GM23338 (cell line): ENCODE results near the gene REEP1. TPM values are rescaled to one million over a fixed set of nuclear protein-coding genes. Genes with fewer than 3 reads are reported as not detected.

Experiments
- ATAC-seq: fragments of 200-7000 bp; cut with Tn5 transposase; 3 replicates; pipeline ENCODE4 v1.9.1; 2020
- DNase-seq: peaks from one replicate; pipeline ENCODE4 v3.0.0-alpha.2; 2015; ENCODE audit warnings: low spot score
- H2AFZ ChIP-seq: fragments of 200-600 bp; sonication (generic); 2 replicates; pipeline ENCODE4 v1.8.0; 2016; ENCODE audit warnings: antibody characterized with exemption, mild to moderate bottlenecking, moderate library complexity
- H3F3A ChIP-seq: fragments of 200-600 bp; sonication (generic); replicated peaks from 2 replicates; pipeline ENCODE4 v1.8.0; 2017; ENCODE audit warnings: antibody characterized with exemption, mixed run types, low read depth
- H3K27ac ChIP-seq: fragments of 200-600 bp; sonication (generic); 2 replicates; pipeline ENCODE4 v1.6.1; 2016; ENCODE audit warnings: low read depth
- H3K27me3 ChIP-seq: fragments of 200-600 bp; sonication (generic); 2 replicates; pipeline ENCODE4 v1.8.0; 2016; ENCODE audit warnings: mild to moderate bottlenecking, mixed run types, moderate library complexity; ENCODE audit not compliant: insufficient read depth
- H3K36me3 ChIP-seq: fragments of 200-600 bp; sonication (generic); 2 replicates; pipeline ENCODE4 v1.8.0; 2016; ENCODE audit warnings: mild to moderate bottlenecking; ENCODE audit not compliant: insufficient read depth
- H3K4me1 ChIP-seq: fragments of 200-600 bp; sonication (generic); 2 replicates; pipeline ENCODE4 v1.8.0; 2016; ENCODE audit warnings: mild to moderate bottlenecking, moderate library complexity; ENCODE audit not compliant: insufficient read depth
- H3K4me2 ChIP-seq: fragments of 200-600 bp; sonication (generic); 2 replicates; pipeline ENCODE4 v1.7.1; 2017; ENCODE audit warnings: mixed run types
- H3K4me3 ChIP-seq: fragments of 200-600 bp; sonication (generic); 2 replicates; pipeline ENCODE4 v1.6.1; 2016; ENCODE audit warnings: mixed run types
- H3K79me2 ChIP-seq: fragments of 200-600 bp; sonication (generic); replicated peaks from 2 replicates; pipeline ENCODE4 v1.8.0; 2017; ENCODE audit warnings: mild to moderate bottlenecking; ENCODE audit not compliant: insufficient read depth
- H3K9me2 ChIP-seq: fragments of 200-600 bp; sonication (generic); 2 replicates; pipeline ENCODE4 v1.8.0; 2017; ENCODE audit not compliant: insufficient read depth
- H4K20me1 ChIP-seq: fragments of 200-600 bp; sonication (generic); replicated peaks from 2 replicates; pipeline ENCODE4 v1.8.0; 2017; ENCODE audit warnings: mild to moderate bottlenecking; ENCODE audit not compliant: insufficient read depth
- H3K27ac Mint-ChIP-seq: 2 replicates; pipeline ENCODE4 v1.8.0; 2020; ENCODE audit warnings: inconsistent platforms, mild to moderate bottlenecking, moderate library complexity, mixed read lengths
- H3K27me3 Mint-ChIP-seq: 3 replicates; pipeline ENCODE4 v1.8.0; 2022; ENCODE audit warnings: low read depth, mild to moderate bottlenecking, moderate library complexity, mixed read lengths, inconsistent platforms; ENCODE audit not compliant: insufficient read depth, poor library complexity
- H3K36me3 Mint-ChIP-seq: 3 replicates; pipeline ENCODE4 v1.8.0; 2021; ENCODE audit warnings: low read depth, mild to moderate bottlenecking, inconsistent platforms, moderate library complexity, mixed read lengths
- H3K4me1 Mint-ChIP-seq: 3 replicates; pipeline ENCODE4 v1.8.0; 2020; ENCODE audit warnings: mild to moderate bottlenecking, inconsistent platforms, mixed read lengths
- H3K4me3 Mint-ChIP-seq: 3 replicates; pipeline ENCODE4 v1.8.0; 2021; ENCODE audit warnings: moderate library complexity, mild to moderate bottlenecking, inconsistent platforms, mixed read lengths
- H3K9me3 Mint-ChIP-seq: 3 replicates; pipeline ENCODE4 v1.8.0; 2020; ENCODE audit warnings: moderate library complexity, mild to moderate bottlenecking, inconsistent platforms, mixed read lengths
- CREB1 ChIP-seq: fragments of 250-450 bp; sonication (Bioruptor Pico); IDR thresholded peaks from 2 replicates; pipeline ENCODE4 v1.5.0; 2020; ENCODE audit warnings: low read depth, mild to moderate bottlenecking, moderate library complexity
- EZH2 ChIP-seq: fragments of 200-600 bp; sonication (generic); IDR thresholded peaks from one replicate; pipeline ENCODE4 v1.8.0; 2017; ENCODE audit warnings: antibody characterized with exemption, mild to moderate bottlenecking, low read depth; ENCODE audit not compliant: unreplicated experiment
- NANOG ChIP-seq: IDR thresholded peaks from 2 replicates; pipeline ENCODE4 v1.6.1; 2016; ENCODE audit warnings: antibody characterized with exemption, borderline replicate concordance
- ZNF114 ChIP-seq: fragments of 250-450 bp; sonication (Bioruptor Pico); IDR thresholded peaks from 2 replicates; pipeline ENCODE4 v1.5.0; 2020; ENCODE audit warnings: mild to moderate bottlenecking, moderate library complexity
- polyA plus RNA-seq: library from polyadenylated mRNA; unstranded; fragments of >200 nt; fragmentation: Nextera tagmentation; extraction: Ambion mirVana; gene quantifications from 2 replicates; pipeline ENCODE4 v1.2.1, GENCODE V29; 2016
- total RNA-seq: library from RNA; depleted of rRNA; stranded (reverse); fragments of >200 nt; shearing (Covaris generic); gene quantifications from 2 replicates; pipeline ENCODE4 v1.2.3, GENCODE V29; 2014
- TF ChIP-seq, protein P1 (sequence below), 2 experiments: fragments of 200-600 bp in 1 of 2; sonication (generic) in 1 of 2; conservative IDR thresholded peaks; 2 replicates each; pipeline versions ENCODE4 v1.5.1 to v1.6.1; 2016 to 2017; ENCODE audit warnings: antibody characterized with exemption in 2 of 2, low read depth in 2 of 2, mild to moderate bottlenecking in 2 of 2, moderate library complexity in 1 of 2
- TF ChIP-seq, protein P2 (sequence below): IDR thresholded peaks from 2 replicates; pipeline ENCODE4 v1.6.1; 2016; ENCODE audit warnings: antibody characterized with exemption
- TF ChIP-seq, protein P3 (sequence below): IDR thresholded peaks from one replicate; pipeline ENCODE4 v1.6.1; 2018; ENCODE audit warnings: antibody characterized with exemption; ENCODE audit not compliant: unreplicated experiment

REEP1 gene
- total and polyA plus RNA-seq, 2 experiments from 2014 or later, result 1.6 to 1.8 TPM

DNA sequence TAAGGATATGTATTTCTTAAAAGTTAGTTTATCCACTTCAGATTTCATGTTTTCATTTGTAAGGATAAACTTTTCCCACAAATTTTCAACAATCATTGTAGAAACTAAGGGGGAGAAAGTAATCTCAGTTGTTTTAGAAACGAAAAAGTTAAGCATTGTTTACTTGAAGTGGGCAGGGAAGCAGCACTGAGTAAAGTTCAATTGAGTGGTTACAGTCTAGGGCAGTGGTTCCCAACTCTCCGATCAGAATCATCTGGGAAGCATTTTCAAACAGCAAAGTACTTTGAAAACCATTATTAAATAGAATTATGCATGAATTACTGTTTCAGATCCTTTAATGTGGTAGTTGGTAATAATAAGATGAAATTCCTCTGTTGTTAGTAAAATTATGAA is 125.6 kb downstream of the REEP1 start:
- Mint-ChIP-seq H3K4me3 (no peak overlapping the region), H3K9me3 (no peaks in the 10 kb centered on the region), H3K4me1 (peaks cover 4% of the 10 kb centered on the region; the same call in 1 of the 3 replicates), H3K27me3 (no peaks in the 10 kb centered on the region), H3K27ac (no peak overlapping the region), H3K36me3 (peaks cover 55% of the 10 kb centered on the region)
- H3K4me1 ChIP-seq, result no peaks in the 10 kb centered on the region
- H3K36me3 ChIP-seq, result peaks cover 21% of the 10 kb centered on the region
- no peak overlapping the region for H3K27ac ChIP-seq
- DNase-seq (no peak), ATAC-seq (no peak)
- no peaks in the 10 kb centered on the region for H3K9me2 ChIP-seq
- H3K4me3 ChIP-seq, result no peak overlapping the region
- no peak overlapping the region for H3K4me2 ChIP-seq
- TF ChIP-seq ZNF114 (CRISPR knock-in tag), result no peak
- TF ChIP-seq, protein P1, sequence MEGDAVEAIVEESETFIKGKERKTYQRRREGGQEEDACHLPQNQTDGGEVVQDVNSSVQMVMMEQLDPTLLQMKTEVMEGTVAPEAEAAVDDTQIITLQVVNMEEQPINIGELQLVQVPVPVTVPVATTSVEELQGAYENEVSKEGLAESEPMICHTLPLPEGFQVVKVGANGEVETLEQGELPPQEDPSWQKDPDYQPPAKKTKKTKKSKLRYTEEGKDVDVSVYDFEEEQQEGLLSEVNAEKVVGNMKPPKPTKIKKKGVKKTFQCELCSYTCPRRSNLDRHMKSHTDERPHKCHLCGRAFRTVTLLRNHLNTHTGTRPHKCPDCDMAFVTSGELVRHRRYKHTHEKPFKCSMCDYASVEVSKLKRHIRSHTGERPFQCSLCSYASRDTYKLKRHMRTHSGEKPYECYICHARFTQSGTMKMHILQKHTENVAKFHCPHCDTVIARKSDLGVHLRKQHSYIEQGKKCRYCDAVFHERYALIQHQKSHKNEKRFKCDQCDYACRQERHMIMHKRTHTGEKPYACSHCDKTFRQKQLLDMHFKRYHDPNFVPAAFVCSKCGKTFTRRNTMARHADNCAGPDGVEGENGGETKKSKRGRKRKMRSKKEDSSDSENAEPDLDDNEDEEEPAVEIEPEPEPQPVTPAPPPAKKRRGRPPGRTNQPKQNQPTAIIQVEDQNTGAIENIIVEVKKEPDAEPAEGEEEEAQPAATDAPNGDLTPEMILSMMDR (conservative IDR thresholded peaks at IDR 0.05; ENCODE audit: low read depth in 2 of 2), result no peak
- TF ChIP-seq, protein P2, sequence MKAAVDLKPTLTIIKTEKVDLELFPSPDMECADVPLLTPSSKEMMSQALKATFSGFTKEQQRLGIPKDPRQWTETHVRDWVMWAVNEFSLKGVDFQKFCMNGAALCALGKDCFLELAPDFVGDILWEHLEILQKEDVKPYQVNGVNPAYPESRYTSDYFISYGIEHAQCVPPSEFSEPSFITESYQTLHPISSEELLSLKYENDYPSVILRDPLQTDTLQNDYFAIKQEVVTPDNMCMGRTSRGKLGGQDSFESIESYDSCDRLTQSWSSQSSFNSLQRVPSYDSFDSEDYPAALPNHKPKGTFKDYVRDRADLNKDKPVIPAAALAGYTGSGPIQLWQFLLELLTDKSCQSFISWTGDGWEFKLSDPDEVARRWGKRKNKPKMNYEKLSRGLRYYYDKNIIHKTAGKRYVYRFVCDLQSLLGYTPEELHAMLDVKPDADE, result no peak
- H3K79me2 ChIP-seq, result no peaks in the 10 kb centered on the region
- no peaks in the 10 kb centered on the region for H3K27me3 ChIP-seq
- H4K20me1 ChIP-seq, result no peaks in the 10 kb centered on the region
- H3F3A ChIP-seq, result 0 out of 2 replicates have a peak, but pooled peaks cover 2% of the 10 kb centered on the region
- no peak overlapping the region for H2AFZ ChIP-seq

DNA sequence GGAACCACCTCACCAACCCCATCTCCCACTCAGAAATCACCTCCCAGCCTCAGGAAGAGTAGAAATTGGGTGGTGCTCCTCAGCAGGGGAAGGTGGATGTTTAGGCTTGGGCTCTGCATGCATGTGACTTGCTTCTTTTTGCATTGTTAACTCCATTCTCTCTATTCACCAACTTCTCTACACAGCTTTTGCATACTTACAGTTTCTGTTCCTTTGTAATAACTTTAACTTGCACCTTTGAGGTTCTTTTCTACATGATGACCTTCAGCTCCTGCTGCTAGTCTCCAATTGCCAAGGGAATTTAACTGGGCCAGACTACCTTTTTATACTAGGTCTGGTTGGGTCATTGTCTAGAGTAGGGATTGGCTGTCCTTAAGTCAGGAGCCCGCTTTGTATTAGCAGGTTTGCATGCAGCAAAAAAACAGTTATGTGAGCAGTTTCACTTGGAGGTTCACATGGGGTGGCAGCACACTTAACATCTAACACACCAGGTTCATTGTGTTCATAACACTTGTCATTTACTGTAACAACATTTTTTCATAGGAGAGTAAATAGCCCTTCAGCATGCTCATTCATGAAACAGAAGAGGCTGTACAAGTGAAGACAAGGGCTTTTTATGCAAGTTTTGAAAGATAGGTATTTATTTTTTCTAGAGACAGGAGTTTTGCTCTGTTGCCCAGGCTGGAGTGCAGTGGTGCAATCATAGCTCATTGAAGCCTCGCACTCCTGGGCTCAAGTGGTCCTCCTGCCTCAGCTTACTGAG is 126.2 kb downstream of the REEP1 start:
- Histone ChIP-seq H3K27ac (no peak overlapping the region), H3K4me1 (no peaks in the 10 kb centered on the region), H2AFZ (no peak overlapping the region), H3K79me2 (no peaks in the 10 kb centered on the region), H3K9me2 (no peaks in the 10 kb centered on the region), H4K20me1 (no peaks in the 10 kb centered on the region; the same call in 1 of the 2 replicates), H3F3A (0 out of 2 replicates have a peak, but pooled peaks cover 2% of the 10 kb centered on the region), H3K27me3 (no peaks in the 10 kb centered on the region), H3K36me3 (peaks cover 21% of the 10 kb centered on the region), H3K4me2 (no peak overlapping the region), H3K4me3 (no peak overlapping the region)
- Mint-ChIP-seq H3K27me3 (no peaks in the 10 kb centered on the region), H3K36me3 (peaks cover 60% of the 10 kb centered on the region), H3K4me3 (no peak overlapping the region), H3K27ac (no peak overlapping the region), H3K9me3 (no peaks in the 10 kb centered on the region), H3K4me1 (no peaks in the 10 kb centered on the region)
- no peak for DNase-seq
- ATAC-seq, result no peak
- TF ChIP-seq CREB1 (CRISPR knock-in tag) (no peak), ZNF114 (CRISPR knock-in tag) (no peak), NANOG (no peak), EZH2 (no peak)
- TF ChIP-seq, protein P2, result no peak
- TF ChIP-seq, protein P3, sequence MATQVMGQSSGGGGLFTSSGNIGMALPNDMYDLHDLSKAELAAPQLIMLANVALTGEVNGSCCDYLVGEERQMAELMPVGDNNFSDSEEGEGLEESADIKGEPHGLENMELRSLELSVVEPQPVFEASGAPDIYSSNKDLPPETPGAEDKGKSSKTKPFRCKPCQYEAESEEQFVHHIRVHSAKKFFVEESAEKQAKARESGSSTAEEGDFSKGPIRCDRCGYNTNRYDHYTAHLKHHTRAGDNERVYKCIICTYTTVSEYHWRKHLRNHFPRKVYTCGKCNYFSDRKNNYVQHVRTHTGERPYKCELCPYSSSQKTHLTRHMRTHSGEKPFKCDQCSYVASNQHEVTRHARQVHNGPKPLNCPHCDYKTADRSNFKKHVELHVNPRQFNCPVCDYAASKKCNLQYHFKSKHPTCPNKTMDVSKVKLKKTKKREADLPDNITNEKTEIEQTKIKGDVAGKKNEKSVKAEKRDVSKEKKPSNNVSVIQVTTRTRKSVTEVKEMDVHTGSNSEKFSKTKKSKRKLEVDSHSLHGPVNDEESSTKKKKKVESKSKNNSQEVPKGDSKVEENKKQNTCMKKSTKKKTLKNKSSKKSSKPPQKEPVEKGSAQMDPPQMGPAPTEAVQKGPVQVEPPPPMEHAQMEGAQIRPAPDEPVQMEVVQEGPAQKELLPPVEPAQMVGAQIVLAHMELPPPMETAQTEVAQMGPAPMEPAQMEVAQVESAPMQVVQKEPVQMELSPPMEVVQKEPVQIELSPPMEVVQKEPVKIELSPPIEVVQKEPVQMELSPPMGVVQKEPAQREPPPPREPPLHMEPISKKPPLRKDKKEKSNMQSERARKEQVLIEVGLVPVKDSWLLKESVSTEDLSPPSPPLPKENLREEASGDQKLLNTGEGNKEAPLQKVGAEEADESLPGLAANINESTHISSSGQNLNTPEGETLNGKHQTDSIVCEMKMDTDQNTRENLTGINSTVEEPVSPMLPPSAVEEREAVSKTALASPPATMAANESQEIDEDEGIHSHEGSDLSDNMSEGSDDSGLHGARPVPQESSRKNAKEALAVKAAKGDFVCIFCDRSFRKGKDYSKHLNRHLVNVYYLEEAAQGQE, result no peak
